CD4-positive, alpha-beta memory T cell (primary cell): ENCODE measurements around the gene MAGI1. TPM values are rescaled to one million over a fixed set of nuclear protein-coding genes. Genes with fewer than 3 reads are reported as not detected.

Experiments used
- CTCF ChIA-PET: fragments of 350-600 bp; sonication (Branson Sonifier 250); formaldehyde crosslinking; loops from one replicate; lab custom pipeline; 2021; ENCODE audit warnings: inconsistent platforms; ENCODE audit not compliant: partially characterized antibody; lab: Charles Lee
- POLR2A ChIA-PET: fragments of 350-600 bp; sonication (Branson Sonifier 250); formaldehyde crosslinking; loops from one replicate; lab custom pipeline; 2021; ENCODE audit not compliant: partially characterized antibody; lab: Charles Lee
- DNase-seq, 5 donors: peaks; one replicate each; pipeline versions ENCODE4 v3.0.0 to v3.0.0-alpha.2; 2020 to 2022; ENCODE audit warnings: mixed read lengths in 1 of 5
- H3K27ac ChIP-seq: one replicate; pipeline ENCODE4 v1.7.0; 2013; ENCODE audit warnings: low read depth, low read length
- H3K27me3 ChIP-seq: 2 replicates; pipeline ENCODE4 v1.7.0; 2013; ENCODE audit warnings: mild to moderate bottlenecking, low read length, moderate library complexity; ENCODE audit not compliant: insufficient read depth
- H3K36me3 ChIP-seq: 2 replicates; pipeline ENCODE4 v1.7.0; 2013; ENCODE audit warnings: mild to moderate bottlenecking, low read length, moderate library complexity; ENCODE audit not compliant: insufficient read depth
- H3K4me1 ChIP-seq: 2 replicates; pipeline ENCODE4 v1.7.0; 2013; ENCODE audit warnings: mild to moderate bottlenecking, low read length, moderate library complexity; ENCODE audit not compliant: insufficient read depth
- H3K4me3 ChIP-seq, 2 donors: one replicate each; pipeline ENCODE4 v1.7.0; 2013; ENCODE audit warnings: low read length in 2 of 2, mild to moderate bottlenecking in 1 of 2
- H3K9me3 ChIP-seq, 2 donors: one replicate each; pipeline ENCODE4 v1.7.0; 2013; ENCODE audit warnings: low read length in 2 of 2, control low read depth in 1 of 2; ENCODE audit not compliant: control insufficient read depth in 1 of 2
- H3K27ac Mint-ChIP-seq, 7 donors: one replicate each; pipeline ENCODE4 v1.8.0; 2020 to 2021; ENCODE audit warnings: mixed read lengths in 7 of 7, mild to moderate bottlenecking in 6 of 7, inconsistent platforms in 3 of 7, moderate library complexity in 3 of 7
- H3K27me3 Mint-ChIP-seq, 2 donors: one replicate each; pipeline ENCODE4 v1.8.0; 2020 to 2021; ENCODE audit warnings: mixed read lengths in 2 of 2
- H3K36me3 Mint-ChIP-seq, 2 donors: one replicate each; pipeline ENCODE4 v1.8.0; 2020 to 2021; ENCODE audit warnings: mixed read lengths in 2 of 2, inconsistent platforms in 1 of 2, mild to moderate bottlenecking in 1 of 2
- H3K4me1 Mint-ChIP-seq, 4 donors: one replicate each; pipeline ENCODE4 v1.8.0; 2020 to 2021; ENCODE audit warnings: mixed read lengths in 4 of 4, mild to moderate bottlenecking in 1 of 4
- H3K4me3 Mint-ChIP-seq, 8 donors: one replicate each; pipeline ENCODE4 v1.8.0; 2020 to 2021; ENCODE audit warnings: mixed read lengths in 8 of 8, mild to moderate bottlenecking in 7 of 8, moderate library complexity in 6 of 8, inconsistent platforms in 3 of 8
- H3K9me3 Mint-ChIP-seq, 8 donors: one replicate each; pipeline ENCODE4 v1.8.0; 2020 to 2021; ENCODE audit warnings: mixed read lengths in 8 of 8, mild to moderate bottlenecking in 5 of 8, inconsistent platforms in 3 of 8, moderate library complexity in 1 of 8
- intact Hi-C: fragments of 100-400 bp; cut with micrococcal nuclease; formaldehyde crosslinking; loops from one replicate; pipeline ENCODE4 v1.15.1; 2023
- polyA plus RNA-seq, 2 donors: library from polyadenylated mRNA; unstranded; fragments of 300-500 nt; fragmentation: Illumina TruSeq; gene quantifications; one replicate each; pipeline ENCODE4 v1.2.3, GENCODE V29; 2021
- total RNA-seq, 2 experiments: library from RNA; stranded (reverse); gene quantifications; one replicate each; pipeline ENCODE4 v1.2.3, GENCODE V29; 2021

The MAGI1 gene
- total and polyA plus RNA-seq, 4 experiments from 2014 or later = 0.20 TPM; not detected in 3

DNA sequence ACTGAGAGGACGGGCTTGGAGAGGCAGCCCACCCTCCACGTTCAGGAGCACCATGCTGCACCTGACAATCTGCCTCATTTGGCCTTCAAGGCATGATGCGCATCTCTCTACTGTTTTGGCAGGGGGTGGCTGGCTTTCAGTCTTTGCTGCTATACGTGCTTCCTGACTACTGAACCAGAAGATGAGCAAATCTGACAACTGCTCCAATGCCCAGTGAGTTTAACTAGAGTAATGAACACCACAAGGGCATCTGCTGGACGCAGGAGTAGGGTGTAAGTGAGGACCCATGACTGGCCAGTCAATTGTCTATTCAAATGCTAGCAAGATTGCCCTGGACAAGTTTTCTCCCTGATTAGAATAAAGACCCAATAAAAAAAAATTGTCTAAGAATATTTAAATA lies 335.7 kb downstream of the MAGI1 start:
- peaks cover 0 to 2% of the 10 kb centered on the region in 2 donors for H3K27me3 Mint-ChIP-seq
- Histone ChIP-seq H3K4me3 (no peak overlapping the region), H3K27ac (no peak overlapping the region), H3K27me3 (no peaks in the 10 kb centered on the region), H3K4me1 (no peaks in the 10 kb centered on the region), H3K9me3 (no peaks in the 10 kb centered on the region), H3K36me3 (no peaks in the 10 kb centered on the region)
- no peaks in the 10 kb centered on the region for H3K36me3 Mint-ChIP-seq
- POLR2A ChIA-PET = no interaction called here
- CTCF ChIA-PET = no interaction called here
- peaks cover 0 to 6% (median 0%) of the 10 kb centered on the region in 8 donors for H3K9me3 Mint-ChIP-seq
- H3K4me3 Mint-ChIP-seq = no peak overlapping the region
- no peak overlapping the region for H3K27ac Mint-ChIP-seq
- H3K4me1 Mint-ChIP-seq = no peaks in the 10 kb centered on the region
- no peak for DNase-seq
- intact Hi-C loops = no loop called here

DNA sequence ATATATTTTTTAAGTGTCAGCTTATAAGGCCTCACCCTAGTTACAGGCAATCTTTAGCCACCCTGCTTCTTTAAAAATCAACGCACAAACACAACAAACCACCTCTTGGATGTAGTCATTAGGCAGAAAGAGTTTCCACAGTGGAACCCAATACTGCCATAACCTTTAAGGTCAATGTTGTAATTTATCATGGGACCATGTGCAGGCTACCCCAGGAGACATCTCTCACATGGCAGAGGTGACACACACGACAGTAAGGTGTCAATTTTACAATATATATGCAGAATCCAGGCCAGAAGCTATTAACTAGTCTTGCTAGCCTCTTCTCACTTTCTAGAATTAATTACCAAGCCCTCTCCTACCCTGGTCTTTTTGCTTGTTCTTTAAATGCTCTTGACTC lies 336.5 kb downstream of the MAGI1 start:
- Mint-ChIP-seq H3K9me3 (peaks cover 0 to 6% (median 0%) of the 10 kb centered on the region in 8 donors), H3K36me3 (no peaks in the 10 kb centered on the region), H3K27ac (no peak overlapping the region), H3K4me1 (no peaks in the 10 kb centered on the region), H3K4me3 (no peak overlapping the region), H3K27me3 (peaks cover 0 to 2% of the 10 kb centered on the region in 2 donors)
- Histone ChIP-seq H3K36me3 (no peaks in the 10 kb centered on the region), H3K4me1 (no peaks in the 10 kb centered on the region), H3K27ac (no peak overlapping the region), H3K9me3 (no peaks in the 10 kb centered on the region), H3K27me3 (no peaks in the 10 kb centered on the region), H3K4me3 (no peak overlapping the region)
- DNase-seq = no peak
- ChIA-PET CTCF (no interaction called here), POLR2A (no interaction called here)
- intact Hi-C loops = no loop called here

DNA sequence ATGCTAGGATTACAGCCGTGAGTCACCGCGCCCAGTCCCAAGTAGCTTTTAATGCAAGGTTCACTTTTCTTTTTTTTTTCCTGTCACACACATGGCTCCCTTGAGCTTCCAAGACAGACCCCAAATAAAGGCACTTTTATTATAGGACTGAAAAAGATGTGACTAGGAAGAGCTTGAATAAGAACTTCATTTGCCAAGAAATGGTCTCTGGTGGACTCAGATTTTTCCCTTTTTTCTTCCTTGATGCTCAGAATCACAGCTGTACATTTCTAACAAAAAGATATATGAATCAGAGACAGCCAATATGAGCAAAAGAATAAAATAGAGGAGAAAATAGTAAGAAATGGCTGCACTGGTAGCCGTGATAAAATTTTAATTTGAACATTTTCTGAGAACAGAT lies 337.2 kb downstream of the MAGI1 start:
- intact Hi-C loops = no loop called here

DNA sequence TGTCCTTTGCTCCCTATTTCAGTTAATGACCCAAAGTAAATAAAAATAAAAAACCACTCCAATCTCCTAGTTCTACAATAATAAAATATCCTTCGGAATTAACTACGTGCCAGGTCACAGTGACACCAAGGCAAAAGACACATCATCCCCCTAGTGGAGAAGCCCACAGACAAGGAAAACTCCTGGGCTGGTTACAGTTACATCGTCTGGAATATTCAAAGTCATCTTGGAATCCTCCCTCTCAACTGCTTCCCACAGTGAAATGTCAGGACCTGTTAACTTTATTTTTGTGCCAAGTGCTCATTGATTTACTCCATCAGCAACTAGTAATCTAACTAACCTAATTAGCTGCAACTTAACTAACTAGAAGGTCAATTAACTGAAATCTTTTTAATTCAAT lies 349.3 kb downstream of the MAGI1 start:
- ChIA-PET CTCF (no interaction called here), POLR2A (no interaction called here)
- intact Hi-C loops = no loop called here
- H3K27me3 ChIP-seq = no peaks in the 10 kb centered on the region
- H3K4me1 Mint-ChIP-seq = no peaks in the 10 kb centered on the region
- peaks cover 0 to 3% (median 0%) of the 10 kb centered on the region in 8 donors for H3K9me3 Mint-ChIP-seq
- no peaks in the 10 kb centered on the region for H3K9me3 ChIP-seq
- no peaks in the 10 kb centered on the region for H3K27me3 Mint-ChIP-seq
- no peak for DNase-seq
- no peaks in the 10 kb centered on the region for H3K36me3 Mint-ChIP-seq
- no peak overlapping the region for H3K4me3 Mint-ChIP-seq
- no peak overlapping the region for H3K27ac ChIP-seq
- H3K4me1 ChIP-seq = no peaks in the 10 kb centered on the region
- no peak overlapping the region for H3K27ac Mint-ChIP-seq
- H3K4me3 ChIP-seq = no peak overlapping the region
- H3K36me3 ChIP-seq = no peaks in the 10 kb centered on the region

More for the DNA sequence above, 337.2 kb downstream of the MAGI1 start:
- POLR2A ChIA-PET = no interaction called here
- Histone ChIP-seq H3K27ac (no peak overlapping the region), H3K27me3 (no peaks in the 10 kb centered on the region), H3K4me3 (no peak overlapping the region), H3K9me3 (no peaks in the 10 kb centered on the region), H3K4me1 (no peaks in the 10 kb centered on the region), H3K36me3 (no peaks in the 10 kb centered on the region)
- peaks cover 0 to 2% of the 10 kb centered on the region in 2 donors for H3K27me3 Mint-ChIP-seq
- H3K9me3 Mint-ChIP-seq = peaks cover 0 to 6% (median 0%) of the 10 kb centered on the region in 8 donors
- no peaks in the 10 kb centered on the region for H3K4me1 Mint-ChIP-seq
- CTCF ChIA-PET = no interaction called here
- H3K4me3 Mint-ChIP-seq = no peak overlapping the region
- H3K27ac Mint-ChIP-seq = no peak overlapping the region
- H3K36me3 Mint-ChIP-seq = no peaks in the 10 kb centered on the region
- no peak for DNase-seq

DNA sequence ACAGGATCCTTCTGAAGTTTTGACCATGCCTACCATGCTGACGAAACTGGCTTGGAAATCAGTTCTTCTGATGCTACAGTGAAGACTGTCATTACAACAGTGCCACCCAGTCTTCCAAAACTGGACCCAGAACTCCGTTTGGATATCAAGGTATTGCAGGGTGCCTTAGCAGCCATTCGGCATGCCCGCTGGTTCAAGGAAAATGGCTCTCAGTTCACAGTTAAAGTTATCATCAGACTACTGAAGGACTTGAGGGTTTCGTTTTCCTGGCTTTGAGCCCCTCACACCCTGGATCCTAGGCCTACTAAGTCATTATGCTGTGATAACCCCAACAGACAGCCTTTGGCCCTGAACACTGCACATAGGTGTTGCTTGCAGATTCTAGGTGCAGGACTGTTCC lies 351.0 kb downstream of the MAGI1 start:
- ChIA-PET POLR2A (no interaction called here), CTCF (no interaction called here)
- intact Hi-C loops = no loop called here
- Histone ChIP-seq H3K4me3 (no peak overlapping the region), H3K36me3 (no peaks in the 10 kb centered on the region), H3K27me3 (no peaks in the 10 kb centered on the region), H3K9me3 (no peaks in the 10 kb centered on the region), H3K4me1 (no peaks in the 10 kb centered on the region), H3K27ac (no peak overlapping the region)
- Mint-ChIP-seq H3K36me3 (no peaks in the 10 kb centered on the region), H3K9me3 (peaks cover 0 to 3% (median 0%) of the 10 kb centered on the region in 8 donors), H3K27me3 (no peaks in the 10 kb centered on the region), H3K4me3 (no peak overlapping the region), H3K4me1 (no peaks in the 10 kb centered on the region), H3K27ac (no peak overlapping the region)
- DNase-seq = no peak

DNA sequence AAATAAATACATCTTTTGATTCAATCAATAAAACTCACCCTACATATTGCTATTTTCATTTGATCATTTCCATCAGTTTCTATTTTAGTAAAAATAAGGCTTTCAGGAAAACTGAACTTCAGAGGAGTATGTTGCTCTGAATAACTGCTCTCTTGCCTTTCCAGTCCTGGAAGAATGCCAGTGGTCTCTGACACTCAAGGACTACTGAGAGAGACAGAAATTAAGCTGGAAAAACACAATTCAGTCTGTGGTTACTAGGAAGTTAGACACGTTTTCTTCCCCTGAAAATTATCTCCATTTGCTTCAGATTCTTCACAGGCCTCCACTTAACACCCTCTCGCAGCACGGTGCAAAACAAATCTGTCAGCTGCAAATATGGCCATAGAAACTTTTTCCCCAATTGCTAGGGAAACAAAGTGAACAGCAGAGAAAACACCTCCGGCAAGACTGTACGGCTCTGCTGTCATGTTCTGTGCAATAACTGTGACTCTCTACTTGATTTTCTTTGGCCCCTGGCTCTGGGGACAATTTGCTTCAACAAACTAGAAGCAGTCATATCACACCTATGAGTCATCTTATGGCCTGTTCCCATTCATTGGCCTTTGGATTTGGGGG lies 353.0 kb downstream of the MAGI1 start:
- CTCF ChIA-PET = no interaction called here
- peaks cover 0 to 3% (median 0%) of the 10 kb centered on the region in 8 donors for H3K9me3 Mint-ChIP-seq

DNA sequence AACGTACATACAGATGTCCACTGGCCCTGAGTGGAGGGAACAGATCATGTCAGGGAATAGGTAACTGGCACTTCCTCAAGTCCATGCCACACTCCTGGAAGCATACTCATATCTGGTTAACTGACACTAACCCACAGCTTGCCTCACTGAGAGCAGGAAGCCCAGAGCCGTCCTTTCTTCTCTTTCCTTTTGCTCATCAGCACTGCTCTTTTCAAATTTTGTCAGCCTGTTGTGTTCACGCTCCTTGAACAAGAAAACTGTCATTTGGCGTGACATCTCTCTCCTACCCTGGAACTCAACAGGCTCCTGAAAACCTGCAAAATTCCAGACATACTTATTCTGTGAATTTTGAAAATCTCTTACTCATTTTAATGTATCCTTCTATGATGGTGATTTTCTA lies 360.2 kb downstream of the MAGI1 start:
- ChIA-PET POLR2A (no interaction called here), CTCF (no interaction called here)
- Histone ChIP-seq H3K4me3 (no peak overlapping the region), H3K36me3 (no peaks in the 10 kb centered on the region), H3K27me3 (no peaks in the 10 kb centered on the region), H3K4me1 (no peaks in the 10 kb centered on the region), H3K27ac (no peak overlapping the region), H3K9me3 (no peaks in the 10 kb centered on the region)
- peaks cover 0 to 5% (median 0%) of the 10 kb centered on the region in 8 donors for H3K9me3 Mint-ChIP-seq
- DNase-seq = no peak
- no peaks in the 10 kb centered on the region for H3K4me1 Mint-ChIP-seq
- H3K4me3 Mint-ChIP-seq = no peak overlapping the region
- no peak overlapping the region for H3K27ac Mint-ChIP-seq
- H3K36me3 Mint-ChIP-seq = no peaks in the 10 kb centered on the region
- intact Hi-C loops = no loop called here
- no peaks in the 10 kb centered on the region for H3K27me3 Mint-ChIP-seq

More for the DNA sequence above, 353.0 kb downstream of the MAGI1 start:
- Mint-ChIP-seq H3K4me3 (no peak overlapping the region), H3K27me3 (no peaks in the 10 kb centered on the region), H3K4me1 (no peaks in the 10 kb centered on the region), H3K27ac (no peak overlapping the region), H3K36me3 (no peaks in the 10 kb centered on the region)
- H3K4me1 ChIP-seq = no peaks in the 10 kb centered on the region
- no peak overlapping the region for H3K27ac ChIP-seq
- H3K36me3 ChIP-seq = no peaks in the 10 kb centered on the region
- intact Hi-C loops = no loop called here
- H3K9me3 ChIP-seq = no peaks in the 10 kb centered on the region
- no peaks in the 10 kb centered on the region for H3K27me3 ChIP-seq
- DNase-seq = no peak
- no peak overlapping the region for H3K4me3 ChIP-seq
- POLR2A ChIA-PET = no interaction called here
